HCT116 (cell line): ENCODE data around the gene CDC42EP1. TPM values are rescaled to one million over a fixed set of nuclear protein-coding genes. Genes with fewer than 3 reads are reported as not detected.
"Not testable (repeated sequence)": the region's sequence is repeated elsewhere in the genome, so short reads cannot be mapped to it uniquely, and the experiment has no call there.

Experiments
- ATAC-seq: fragments of 200-7000 bp; cut with Tn5 transposase; 2 replicates; pipeline ENCODE4 v1.9.1; 2020; ENCODE audit warnings: mild to moderate bottlenecking, moderate library complexity
- BruUV-seq: library from RNA; stranded (reverse); fragments of 400-500 nt; replicated peaks from 2 replicates; lab custom pipeline; 2021; lab: Mats Ljungman, UMichigan
- CTCF ChIA-PET: fragments of 300-600 bp; sonication (Branson Sonifier 250); formaldehyde crosslinking; loops from one replicate; lab custom pipeline; 2021; ENCODE audit warnings: antibody characterized with exemption; lab: Charles Lee
- POLR2A ChIA-PET: fragments of 300-600, 350-600 bp; sonication (Branson Sonifier 250); formaldehyde crosslinking; loops from one replicate; lab custom pipeline; 2021; ENCODE audit warnings: antibody characterized with exemption; lab: Charles Lee
- RAD21 ChIA-PET, 2 experiments: fragments of 300-600 bp; sonication (Branson Sonifier 250); formaldehyde crosslinking; loops; one replicate each; lab custom pipeline; 2023; ENCODE audit warnings: low total read pairs in 2 of 2; ENCODE audit not compliant: uncharacterized antibody in 2 of 2, unreplicated experiment in 2 of 2, low non-redundant PET in 1 of 2; lab: Charles Lee
- DNase-seq: peaks from one replicate; pipeline ENCODE4 v3.0.0-alpha.2; 2010; ENCODE audit warnings: low read depth, low spot score
- H2AFZ ChIP-seq: fragments of 200-600 bp; shearing (Covaris generic), sonication (generic); 2 replicates; pipeline ENCODE4 v1.6.1; 2017; ENCODE audit warnings: low read depth, mixed run types, mixed read lengths, antibody characterized with exemption, low read length; ENCODE audit not compliant: poor library complexity, severe bottlenecking
- H3K27ac ChIP-seq: 2 replicates; pipeline ENCODE4 v1.5.1; 2012; ENCODE audit warnings: low read depth, low read length
- H3K27me3 ChIP-seq: fragments of 200-600 bp; sonication (generic); 2 replicates; pipeline ENCODE4 v1.6.1; 2016; ENCODE audit warnings: mixed run types, low read length, mixed read lengths; ENCODE audit not compliant: insufficient read depth
- H3K36me3 ChIP-seq, 2 experiments: fragments of 200-500 bp in 1 of 2; fragments of 200-600 bp in 1 of 2; sonication (Bioruptor generic) in 1 of 2; sonication (generic) in 1 of 2; 2 replicates each; pipeline versions ENCODE4 v1.5.1 to v1.6.1; 2014 to 2016; ENCODE audit warnings: low read length in 2 of 2, inconsistent platforms in 1 of 2, mixed read lengths in 1 of 2, mixed run types in 1 of 2; ENCODE audit not compliant: insufficient read depth in 2 of 2, control insufficient read depth in 1 of 2
- H3K4me1 ChIP-seq, 2 experiments: fragments of 200-600 bp in 1 of 2; sonication (generic) in 1 of 2; 2 replicates each; pipeline versions ENCODE4 v1.5.1 to v1.6.1; 2012 to 2017; ENCODE audit warnings: low read length in 2 of 2, inconsistent platforms in 1 of 2, mild to moderate bottlenecking in 1 of 2, mixed read lengths in 1 of 2, mixed run types in 1 of 2, moderate library complexity in 1 of 2; ENCODE audit not compliant: insufficient read depth in 2 of 2, control insufficient read depth in 1 of 2
- H3K4me2 ChIP-seq: fragments of 200-600 bp; sonication (generic); 2 replicates; pipeline ENCODE4 v1.6.1; 2017; ENCODE audit warnings: mixed run types, low read length, mixed read lengths
- H3K4me3 ChIP-seq, 2 experiments: fragments of 200-600 bp in 1 of 2; sonication (generic) in 1 of 2; replicated peaks in 1 of 2; 2 replicates each; pipeline ENCODE4 v1.5.1; 2011 to 2016; ENCODE audit warnings: low read length in 2 of 2, control low read depth in 1 of 2, low read depth in 1 of 2, mild to moderate bottlenecking in 1 of 2, mixed read lengths in 1 of 2, mixed run types in 1 of 2
- H3K79me2 ChIP-seq: fragments of 200-600 bp; sonication (generic); 2 replicates; pipeline ENCODE4 v1.6.1; 2017; ENCODE audit warnings: mild to moderate bottlenecking, mixed run types, low read length, moderate library complexity, mixed read lengths; ENCODE audit not compliant: insufficient read depth
- H3K9ac ChIP-seq: fragments of 200-600 bp; sonication (generic); 2 replicates; pipeline ENCODE4 v1.6.1; 2016; ENCODE audit warnings: low read length, mixed read lengths
- H3K9me2 ChIP-seq: fragments of 200-600 bp; sonication (generic), shearing (Covaris generic); 2 replicates; pipeline ENCODE4 v1.6.1; 2017; ENCODE audit warnings: mixed run types, mild to moderate bottlenecking, moderate library complexity; ENCODE audit not compliant: insufficient read depth
- H3K9me3 ChIP-seq, 2 experiments: fragments of 200-500 bp in 1 of 2; fragments of 200-600 bp in 1 of 2; sonication (Bioruptor generic) in 1 of 2; sonication (generic) in 1 of 2; 2 replicates each; pipeline ENCODE4 v1.6.1; 2014 to 2017; ENCODE audit warnings: low read length in 2 of 2, mixed read lengths in 2 of 2, inconsistent platforms in 1 of 2, low read depth in 1 of 2, mild to moderate bottlenecking in 1 of 2, mixed run types in 1 of 2, moderate library complexity in 1 of 2; ENCODE audit not compliant: control insufficient read depth in 1 of 2, insufficient read depth in 1 of 2
- H4K20me1 ChIP-seq: fragments of 200-600 bp; sonication (generic), shearing (Covaris generic); 2 replicates; pipeline ENCODE4 v1.6.1; 2017; ENCODE audit warnings: mixed run types, mild to moderate bottlenecking, moderate library complexity; ENCODE audit not compliant: insufficient read depth
- POLR2A ChIP-seq: IDR thresholded peaks from 2 replicates; pipeline ENCODE4 v1.7.0; 2011; ENCODE audit warnings: borderline replicate concordance; ENCODE audit not compliant: insufficient read depth, insufficient read length; ENCODE audit errors: extremely low read depth
- RAD21 ChIP-seq: IDR thresholded peaks from 2 replicates; pipeline ENCODE4 v1.6.1; 2012; ENCODE audit warnings: low read depth, mild to moderate bottlenecking
- ZBTB33 ChIP-seq: IDR thresholded peaks from 2 replicates; pipeline ENCODE4 v1.6.1; 2011; ENCODE audit warnings: mild to moderate bottlenecking, low read length, moderate library complexity; ENCODE audit not compliant: insufficient replicate concordance; ENCODE audit errors: extremely low read depth
- intact Hi-C: fragments of 100-400 bp; cut with micrococcal nuclease; formaldehyde crosslinking; loops from 2 replicates; pipeline ENCODE4 v1.10.0; 2022
- total RNA-seq: library from RNA; stranded (reverse); gene quantifications from one replicate; pipeline ENCODE4 v1.2.1, GENCODE V29; 2021; ENCODE audit not compliant: unreplicated experiment

The CDC42EP1 gene
- total RNA-seq, 1 experiment from 2014 or later, result 160 TPM

DNA sequence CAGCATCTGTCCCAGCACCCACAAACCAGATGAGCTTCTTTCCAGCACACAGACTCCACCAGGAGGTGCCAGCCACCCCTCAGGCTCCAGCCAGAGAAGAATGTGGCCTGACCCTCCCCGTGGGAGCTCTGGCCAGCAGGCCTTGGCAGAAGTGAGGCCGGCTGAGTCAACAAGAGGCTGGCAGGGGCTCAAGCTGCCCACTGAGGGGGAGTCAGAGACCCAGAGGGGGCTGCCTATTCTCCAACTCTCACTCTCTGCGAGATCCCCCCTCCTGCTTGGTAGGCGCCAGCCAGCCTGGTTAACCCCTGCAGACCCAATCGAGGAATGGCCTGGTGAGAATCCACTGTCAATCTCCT lies 10.6 kb upstream of the CDC42EP1 start:
- Histone ChIP-seq H3K27ac (no peak overlapping the region), H3K9me2 (no peaks in the 10 kb centered on the region), H2AFZ (no peak overlapping the region), H3K9ac (no peak overlapping the region), H3K9me3 (no peaks in the 10 kb centered on the region), H3K27me3 (no peaks in the 10 kb centered on the region), H3K4me3 (no peak overlapping the region), H3K36me3 (no peaks in the 10 kb centered on the region), H3K4me2 (no peak overlapping the region), H3K4me1 (peaks cover 23 to 46% of the 10 kb centered on the region in 2 experiments), H3K79me2 (no peaks in the 10 kb centered on the region), H4K20me1 (no peaks in the 10 kb centered on the region)
- DNase-seq (no peak), ATAC-seq (no peak)
- intact Hi-C loops, result no loop called here
- RAD21 ChIA-PET, result interaction anchor here in 1 of 2 experiments (0.7 to 1.3 kb wide), 3 partner anchors 10 to 17 kb away, joined by 5 to 9 read pairs (median 5); no protein-coding TSS in a partner anchor
- BruUV-seq, result no TSS peak
- CTCF ChIA-PET, result interaction anchor here (0.6 to 14.9 kb wide), 5 partner anchors 9 to 268 kb away, joined by 3 to 238 read pairs (median 3); no protein-coding TSS in a partner anchor
- POLR2A ChIA-PET, result interaction anchor here (0.7 to 1.5 kb wide), 3 partner anchors 18 to 63 kb away, joined by 3 to 6 read pairs (median 4); no protein-coding TSS in a partner anchor
- no peak for TF ChIP-seq ZBTB33
- TF ChIP-seq RAD21, result peak; percentile 31; the same call in 1 of the 2 replicates
- TF ChIP-seq POLR2A, result no peak

GRCh38 chr22:37550921-37551320 lies 9.4 kb upstream of the CDC42EP1 start:
- H3K9ac ChIP-seq, DNase-seq, ATAC-seq, H4K20me1 ChIP-seq, H3K9me2 ChIP-seq, H3K9me3 ChIP-seq, H3K4me2 ChIP-seq, H3K79me2 ChIP-seq, H3K27me3 ChIP-seq, RAD21 ChIA-PET, H3K36me3 ChIP-seq, H3K4me3 ChIP-seq, intact Hi-C loops, POLR2A ChIA-PET, H2AFZ ChIP-seq, BruUV-seq, H3K27ac ChIP-seq: not testable (repeated sequence)
- CTCF ChIA-PET, result interaction anchor here (14.9 kb wide), 1 partner anchor 15 kb away, joined by 238 read pairs; no protein-coding TSS in a partner anchor
- H3K4me1 ChIP-seq, result peaks cover 12 to 34% of the 10 kb centered on the region in 2 experiments
